ENCODE results near the gene ZNF610.
"Not testable (repeated sequence)": the region's sequence is repeated elsewhere in the genome, so short reads cannot be mapped to it uniquely, and the experiment has no call there.

ZNF610 gene

GRCh38 chr19:52336117-52336790 is at the start of gene ZNF610:
TSS of gene ZNF610 (plus strand) at chr19:52336243. CDS start at chr19:52349173, 12,930 bp downstream.
- peak; percentile 76 to 85 (median 83) for DNase-seq (ENCODE audit: low read depth in 3 of 3)

DNA sequence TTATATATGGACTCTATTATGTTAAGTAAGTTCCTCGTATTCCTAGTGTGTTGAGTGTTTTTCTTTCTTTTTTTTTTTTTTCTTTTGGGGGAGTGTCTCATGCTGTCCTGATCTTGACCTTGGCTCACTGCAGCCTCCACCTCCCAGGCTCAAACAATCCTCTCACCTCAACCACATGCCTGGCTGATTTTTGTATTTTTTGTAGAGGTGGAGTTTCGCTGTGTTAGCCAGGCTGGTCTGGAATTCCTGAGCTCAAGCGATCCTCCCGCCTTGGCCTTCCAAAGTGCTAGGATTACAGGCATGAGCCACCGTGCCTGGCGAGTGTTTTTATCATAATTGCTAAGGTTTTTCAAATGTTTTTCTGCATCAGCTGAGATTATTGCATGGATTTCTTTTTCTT is 49.8 kb upstream of the ZNF610 start:
- no peak for DNase-seq (ENCODE audit: low read depth in 3 of 3)

- DNase-seq (ENCODE audit: low read depth in 3 of 3): no peak
These were observed 44.3 kb upstream of the ZNF610 start for GRCh38 chr19:52291781-52292180.

DNA sequence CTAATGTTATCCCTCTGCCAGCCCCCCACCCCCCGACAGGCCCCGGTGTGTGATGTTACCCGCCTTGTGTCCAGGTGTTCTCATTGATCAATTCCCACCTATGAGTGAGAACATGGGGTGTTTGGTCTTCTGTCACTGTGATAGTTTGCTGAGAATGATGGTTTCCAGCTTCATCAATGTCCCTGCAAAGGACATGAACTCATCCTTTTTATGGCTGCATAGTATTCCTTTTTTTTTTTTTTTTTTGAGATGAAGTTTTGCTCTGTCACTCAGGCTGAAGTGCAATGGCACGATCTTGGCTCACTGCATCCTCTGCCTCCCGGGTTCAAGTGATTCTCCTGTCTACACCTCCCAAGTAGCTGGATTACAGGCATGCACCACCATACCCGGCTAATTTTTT is 43.1 kb upstream of the ZNF610 start:
- DNase-seq (ENCODE audit: low read depth in 3 of 3): not testable (repeated sequence)

- DNase-seq (ENCODE audit: low read depth in 3 of 3): no peak
These were observed 39.7 kb upstream of the ZNF610 start for GRCh38 chr19:52296400-52296772.

GRCh38 chr19:52296773-52297600 is 39.1 kb upstream of the ZNF610 start, which contains the start of gene ZNF480:
TSS of gene ZNF480 (plus strand) at chr19:52297169. CDS start at chr19:52300413, 3,244 bp downstream.
- peak; percentile 43 to 59 (median 52) for DNase-seq (ENCODE audit: low read depth in 3 of 3)

DNA sequence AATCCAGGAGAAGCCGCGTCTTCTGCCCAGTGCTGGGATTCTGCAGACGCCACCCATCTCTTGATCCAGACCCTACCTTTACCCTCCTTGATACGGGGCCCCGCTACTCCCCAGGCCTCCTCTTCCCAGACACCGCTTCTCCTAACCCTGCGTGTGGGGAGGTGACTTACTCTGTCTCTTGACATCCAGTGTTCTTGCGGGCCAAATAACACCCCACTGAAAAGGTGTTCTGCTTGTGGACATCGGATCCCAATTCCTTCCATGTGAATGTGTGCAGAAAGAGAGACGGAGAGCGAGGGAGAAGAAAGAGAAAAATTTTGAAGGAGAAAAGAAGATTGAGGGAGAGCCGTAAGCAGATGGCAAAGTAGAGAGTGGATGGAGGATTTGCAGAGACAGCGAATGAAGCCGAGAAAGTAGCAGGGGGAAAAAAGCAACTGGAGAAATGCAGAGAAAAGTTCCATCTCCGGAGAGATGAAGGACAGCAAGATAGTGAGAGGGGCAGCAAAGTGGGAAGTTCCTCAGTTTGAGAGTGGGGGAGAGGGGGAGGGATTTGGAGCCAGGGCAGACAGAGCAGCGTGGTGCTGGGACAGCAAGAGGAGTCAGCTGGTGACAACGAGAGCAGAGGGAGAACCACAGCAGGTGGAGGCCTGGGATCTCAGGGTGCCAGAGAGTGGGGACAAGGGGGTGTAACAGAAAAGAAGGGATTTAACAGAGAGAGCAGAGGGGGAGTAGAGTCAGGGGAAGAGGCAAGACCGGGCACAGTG is 38.3 kb upstream of the ZNF610 start:
- no peak for DNase-seq (ENCODE audit: low read depth in 3 of 3)

DNA sequence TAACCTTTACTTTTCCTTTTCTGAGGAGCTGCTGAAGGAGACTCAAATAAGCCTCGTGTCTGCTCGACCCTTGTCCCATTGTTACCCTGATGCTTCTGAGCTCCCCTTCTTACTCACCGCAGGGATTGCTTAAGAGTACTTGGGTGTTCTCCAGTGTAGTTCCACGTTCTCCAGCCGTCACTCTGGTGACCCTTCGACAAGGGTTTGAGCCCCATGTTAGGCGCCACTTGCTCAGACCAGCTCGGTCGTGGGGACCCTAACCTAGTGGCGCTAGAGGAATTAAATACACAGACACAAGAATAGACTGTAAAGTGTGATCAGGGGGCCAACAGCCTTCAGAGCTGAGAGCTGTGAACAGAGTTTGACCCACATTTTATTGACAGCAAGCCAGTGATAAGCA is 28.8 kb upstream of the ZNF610 start:
- no peak for DNase-seq (ENCODE audit: low read depth in 3 of 3)

DNA sequence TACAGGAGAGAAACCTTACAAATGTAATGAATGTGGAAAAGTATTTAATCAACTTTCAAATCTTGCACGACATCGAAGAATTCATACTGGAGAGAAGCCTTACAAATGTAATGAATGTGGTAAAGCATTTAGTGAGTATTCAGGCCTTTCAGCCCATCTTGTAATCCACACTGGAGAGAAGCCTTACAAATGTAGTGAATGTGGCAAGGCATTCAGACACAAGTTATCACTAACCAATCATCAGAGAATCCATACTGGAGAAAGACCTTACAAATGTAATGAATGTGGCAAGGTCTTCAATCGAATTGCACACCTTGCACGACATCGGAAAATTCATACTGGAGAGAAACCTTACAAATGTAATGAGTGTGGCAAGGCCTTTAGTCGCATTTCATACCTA is 13.6 kb upstream of the ZNF610 start:
- DNase-seq (ENCODE audit: low read depth in 3 of 3): no peak

GRCh38 chr19:52331757-52332156 is 4.3 kb upstream of the ZNF610 start:
- no peak for DNase-seq (ENCODE audit: low read depth in 3 of 3)

GRCh38 chr19:52335768-52336116 is 301 bp upstream of the ZNF610 start:
- no peak for DNase-seq (ENCODE audit: low read depth in 3 of 3)

DNA sequence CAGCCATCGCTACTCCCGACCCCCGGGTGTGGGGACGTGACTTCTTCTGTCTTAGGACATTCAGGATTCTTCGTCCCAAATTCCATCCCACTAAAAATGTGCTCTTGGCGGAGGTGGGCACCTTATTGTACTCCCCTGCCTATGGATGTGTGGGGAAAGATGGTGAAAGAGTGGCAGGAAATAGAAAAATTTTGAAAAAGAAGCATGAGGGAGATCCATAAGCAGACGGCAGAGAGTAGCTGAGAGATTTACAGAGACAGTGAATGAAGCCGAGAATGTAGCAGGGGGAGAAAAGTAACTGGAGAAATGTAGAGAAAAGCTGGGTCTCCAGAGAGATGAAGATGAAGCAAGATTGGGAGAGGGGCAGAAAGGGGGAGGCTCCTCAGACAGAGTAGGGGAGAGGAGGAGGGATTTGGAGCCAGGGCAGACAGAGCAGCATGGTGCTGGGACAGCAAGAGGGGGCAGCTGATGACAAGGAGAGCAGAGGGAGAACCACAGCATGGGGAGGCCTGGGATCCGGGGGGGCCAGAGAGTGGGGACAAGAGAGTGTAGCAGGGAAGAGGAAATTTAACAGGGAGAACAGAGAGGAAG is 843 bp downstream of the ZNF610 start:
- DNase-seq (ENCODE audit: low read depth in 3 of 3): no peak

DNA sequence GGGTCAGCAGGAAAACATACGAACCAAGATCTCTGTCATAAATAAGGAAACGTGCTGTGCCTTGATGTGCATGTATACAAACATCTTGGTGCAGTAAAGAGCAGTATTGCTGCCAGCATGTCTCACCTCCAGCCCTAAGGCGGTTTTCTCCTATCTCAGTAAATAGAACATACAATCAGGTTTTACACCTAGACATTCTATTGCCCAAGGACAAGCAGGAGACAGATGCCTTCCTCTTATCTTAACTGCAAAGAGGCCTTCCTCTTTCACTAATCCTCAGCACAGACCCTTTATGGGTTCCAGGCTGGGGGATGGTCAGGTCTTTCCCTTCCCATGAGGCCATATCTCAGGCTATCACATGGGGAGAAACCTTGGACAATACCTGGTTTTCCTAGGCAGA is 3.0 kb downstream of the ZNF610 start:
- not testable (repeated sequence) for DNase-seq (ENCODE audit: low read depth in 3 of 3)

GRCh38 chr19:52343548-52343947 is 7.5 kb downstream of the ZNF610 start:
- DNase-seq (ENCODE audit: low read depth in 3 of 3): peak in 2 of 3 experiments; percentile 13 to 25

DNA sequence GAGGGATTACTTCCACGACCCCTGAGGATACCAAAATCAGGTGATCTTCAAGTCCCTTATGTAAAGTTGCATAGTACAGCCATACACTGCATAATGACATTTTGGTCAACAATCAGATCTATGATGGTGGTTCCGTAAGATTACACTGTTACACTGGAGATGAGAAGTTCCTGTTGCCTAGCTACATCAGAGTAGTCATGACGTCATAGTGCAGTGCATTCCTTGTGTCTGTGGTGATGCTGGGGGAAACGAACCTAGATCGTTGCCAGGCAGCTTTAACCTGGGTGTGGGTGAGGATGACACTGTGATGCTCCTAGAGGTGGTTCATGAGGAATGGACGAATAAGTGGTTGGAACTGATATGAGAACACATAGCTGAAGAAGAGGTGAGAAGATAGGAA is 9.1 kb downstream of the ZNF610 start:
- no peak for DNase-seq (ENCODE audit: low read depth in 3 of 3)

- no peak for DNase-seq (ENCODE audit: low read depth in 3 of 3)
These were observed 15.5 kb downstream of the ZNF610 start for GRCh38 chr19:52351512-52351911.

DNA sequence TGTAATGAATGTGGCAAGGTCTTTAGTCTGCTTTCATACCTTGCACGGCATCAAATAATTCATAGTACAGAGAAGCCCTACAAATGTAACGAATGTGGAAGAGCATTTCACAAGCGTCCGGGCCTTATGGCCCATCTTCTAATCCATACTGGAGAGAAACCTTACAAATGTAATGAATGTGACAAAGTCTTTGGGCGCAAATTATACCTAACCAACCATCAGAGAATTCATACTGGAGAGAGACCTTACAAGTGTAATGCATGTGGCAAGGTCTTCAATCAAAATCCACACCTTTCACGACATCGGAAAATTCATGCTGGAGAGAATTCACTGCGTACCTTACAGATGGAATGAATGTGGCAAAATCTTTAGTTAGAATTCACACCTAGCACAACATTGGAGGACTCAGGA is 30.4 kb downstream of the ZNF610 start:
- no peak for DNase-seq (ENCODE audit: low read depth in 3 of 3)

- DNase-seq (ENCODE audit: low read depth in 3 of 3): peak; percentile 88 to 89 (median 88)
These were observed 33.7 kb downstream of the ZNF610 start, which contains the start of gene ZNF880 for GRCh38 chr19:52369559-52370340. TSS of gene ZNF880 (plus strand) at chr19:52369923. CDS start at chr19:52369966, 43 bp downstream.

DNA sequence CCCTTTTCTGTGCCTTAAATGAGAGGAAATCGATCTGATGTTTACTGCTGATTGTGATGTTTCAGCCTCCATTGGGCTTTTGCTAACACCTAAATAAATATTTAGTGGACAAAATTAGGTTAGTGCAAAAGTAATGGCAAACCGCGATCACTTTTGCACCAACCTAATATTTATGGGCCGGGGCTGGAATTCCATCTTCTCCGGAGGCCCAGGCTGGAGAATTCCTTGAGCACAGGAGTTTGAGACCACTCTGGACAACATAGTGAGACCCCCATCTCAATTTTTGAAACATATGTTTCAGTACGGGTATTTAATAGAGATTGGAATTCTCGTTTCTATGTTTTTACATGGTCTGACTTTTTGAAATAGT is 34.3 kb downstream of the ZNF610 start:
- DNase-seq (ENCODE audit: low read depth in 3 of 3): no peak

DNA sequence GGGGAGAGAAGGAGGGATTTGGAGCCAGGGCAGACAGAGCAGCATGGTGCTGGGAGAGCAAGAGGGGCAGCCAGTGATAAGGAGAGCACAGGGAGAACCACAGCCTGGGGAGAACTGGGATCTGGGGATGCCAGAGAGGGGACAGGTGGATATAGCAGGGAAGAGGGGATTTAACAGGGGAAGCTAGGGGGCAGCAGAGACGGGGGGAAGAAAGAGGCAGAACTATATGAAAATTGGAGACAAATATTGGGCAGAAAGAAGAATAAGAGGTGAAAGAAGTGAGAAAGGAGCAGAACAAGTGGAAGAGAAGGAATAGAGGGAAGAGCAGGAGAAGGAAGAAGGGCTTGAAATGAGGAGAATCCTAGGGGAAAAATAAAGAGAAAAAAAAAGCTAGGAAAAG is 55.1 kb downstream of the ZNF610 start:
- no peak for DNase-seq (ENCODE audit: low read depth in 3 of 3)
